Activated CD4-positive, alpha-beta T cell treated with anti-CD3 and anti-CD28 coated beads, Interleukin-2, amount 10 ng/mL, durations not matched to agents 7 days and 5 days (primary cell): ENCODE measurements around the gene LRFN3. TPM values are rescaled to one million over a fixed set of nuclear protein-coding genes. Genes with fewer than 3 reads are reported as not detected.

Source experiments
- CTCF ChIA-PET: fragments of 350-600 bp; sonication (Branson Sonifier 250); formaldehyde crosslinking; loops from one replicate; lab custom pipeline; 2021; ENCODE audit warnings: antibody characterized with exemption; lab: Charles Lee
- POLR2A ChIA-PET: fragments of 350-600 bp; sonication (Branson Sonifier 250); formaldehyde crosslinking; loops from one replicate; lab custom pipeline; 2021; ENCODE audit warnings: antibody characterized with exemption; lab: Charles Lee
- DNase-seq: peaks from one replicate; pipeline ENCODE4 v3.0.0-alpha.2; 2020
- H3K27ac Mint-ChIP-seq: one replicate; pipeline ENCODE4 v1.8.0; 2021; ENCODE audit warnings: mild to moderate bottlenecking, moderate library complexity, mixed read lengths
- H3K27me3 Mint-ChIP-seq: one replicate; pipeline ENCODE4 v1.8.0; 2021; ENCODE audit warnings: mixed read lengths
- H3K36me3 Mint-ChIP-seq: one replicate; pipeline ENCODE4 v1.8.0; 2021; ENCODE audit warnings: low read depth, mixed read lengths
- H3K4me1 Mint-ChIP-seq: one replicate; pipeline ENCODE4 v1.8.0; 2021; ENCODE audit warnings: mixed read lengths
- H3K4me3 Mint-ChIP-seq: one replicate; pipeline ENCODE4 v1.8.0; 2021; ENCODE audit warnings: mild to moderate bottlenecking, moderate library complexity, mixed read lengths
- H3K9me3 Mint-ChIP-seq: one replicate; pipeline ENCODE4 v1.8.0; 2021; ENCODE audit warnings: mixed read lengths
- total RNA-seq, 2 experiments: library from RNA; stranded (reverse); gene quantifications; one replicate each; pipeline ENCODE4 v1.2.3, GENCODE V29; 2021

LRFN3 gene
- total RNA-seq, 2 experiments from 2014 or later = 12.3 to 13.5 TPM

GRCh38 chr19:35932291-35932936, 3.8 kb upstream of the LRFN3 start:
- CTCF ChIA-PET = interaction anchor here (0.6 to 3.1 kb wide), 11 partner anchors 8 to 647 kb away, joined by 3 to 29 read pairs (median 3); no protein-coding TSS in a partner anchor
- peaks cover 43% of the 10 kb centered on the region for H3K4me1 Mint-ChIP-seq
- POLR2A ChIA-PET = no interaction called here
- H3K36me3 Mint-ChIP-seq = peaks cover 2% of the 10 kb centered on the region
- no peaks in the 10 kb centered on the region for H3K9me3 Mint-ChIP-seq
- H3K4me3 Mint-ChIP-seq = no peak overlapping the region
- DNase-seq = no peak
- no peak overlapping the region for H3K27ac Mint-ChIP-seq
- no peaks in the 10 kb centered on the region for H3K27me3 Mint-ChIP-seq

GRCh38 chr19:35936738-35937268, 629 bp downstream of the LRFN3 start:
- H3K27ac Mint-ChIP-seq = no peak overlapping the region
- DNase-seq = no peak
- no peaks in the 10 kb centered on the region for H3K9me3 Mint-ChIP-seq
- peaks cover 5% of the 10 kb centered on the region for H3K36me3 Mint-ChIP-seq
- no peaks in the 10 kb centered on the region for H3K27me3 Mint-ChIP-seq
- CTCF ChIA-PET = no interaction called here
- H3K4me3 Mint-ChIP-seq = peak overlapping the region; percentile 69
- peaks cover 41% of the 10 kb centered on the region for H3K4me1 Mint-ChIP-seq
- POLR2A ChIA-PET = interaction anchor here (0.6 kb wide), 1 partner anchor 192 kb away, joined by 5 read pairs; the partner anchor contains the start of gene U2AF1L4

GRCh38 chr19:35937345-35938281, 1.4 kb downstream of the LRFN3 start:
- ChIA-PET CTCF (interaction anchor here (1.0 kb wide), 1 partner anchor 177 kb away, joined by 3 read pairs; no protein-coding TSS in a partner anchor), POLR2A (interaction anchor here (0.6 kb wide), 1 partner anchor 193 kb away, joined by 5 read pairs; the partner anchor contains the start of gene U2AF1L4)
- no peak for DNase-seq
- peak overlapping the region; percentile 69 for H3K4me3 Mint-ChIP-seq
- peak overlapping the region; percentile 11 for H3K27ac Mint-ChIP-seq
- H3K4me1 Mint-ChIP-seq = peaks cover 34% of the 10 kb centered on the region
- H3K36me3 Mint-ChIP-seq = peaks cover 5% of the 10 kb centered on the region
- no peaks in the 10 kb centered on the region for H3K9me3 Mint-ChIP-seq
- H3K27me3 Mint-ChIP-seq = no peaks in the 10 kb centered on the region

- H3K4me1 Mint-ChIP-seq = peaks cover 36% of the 10 kb centered on the region
- CTCF ChIA-PET = interaction anchor here (1.0 to 1.4 kb wide), 2 partner anchors 56 to 178 kb away, joined by 3 read pairs; no protein-coding TSS in a partner anchor
- no peaks in the 10 kb centered on the region for H3K27me3 Mint-ChIP-seq
- peak overlapping the region; percentile 11 for H3K27ac Mint-ChIP-seq
- DNase-seq = no peak
- H3K9me3 Mint-ChIP-seq = no peaks in the 10 kb centered on the region
- H3K36me3 Mint-ChIP-seq = peaks cover 5% of the 10 kb centered on the region
- POLR2A ChIA-PET = no interaction called here
- peak overlapping the region; percentile 69 for H3K4me3 Mint-ChIP-seq
These were observed 2.4 kb downstream of the LRFN3 start for GRCh38 chr19:35938282-35939224.

GRCh38 chr19:35939307-35940077, 3.3 kb downstream of the LRFN3 start:
- no peak overlapping the region for H3K27ac Mint-ChIP-seq
- DNase-seq = no peak
- POLR2A ChIA-PET = no interaction called here
- H3K4me3 Mint-ChIP-seq = no peak overlapping the region
- peaks cover 5% of the 10 kb centered on the region for H3K36me3 Mint-ChIP-seq
- no peaks in the 10 kb centered on the region for H3K9me3 Mint-ChIP-seq
- no peaks in the 10 kb centered on the region for H3K27me3 Mint-ChIP-seq
- H3K4me1 Mint-ChIP-seq = peaks cover 36% of the 10 kb centered on the region
- CTCF ChIA-PET = interaction anchor here (1.4 kb wide), 1 partner anchor 57 kb away, joined by 3 read pairs; no protein-coding TSS in a partner anchor

GRCh38 chr19:35940078-35940775, 4.1 kb downstream of the LRFN3 start:
- Mint-ChIP-seq H3K36me3 (peaks cover 5% of the 10 kb centered on the region), H3K4me1 (peaks cover 36% of the 10 kb centered on the region), H3K27ac (no peak overlapping the region), H3K4me3 (no peak overlapping the region), H3K9me3 (no peaks in the 10 kb centered on the region), H3K27me3 (no peaks in the 10 kb centered on the region)
- ChIA-PET CTCF (interaction anchor here (1.1 to 1.2 kb wide), 2 partner anchors 8 to 9 kb away, joined by 4 to 9 read pairs; no protein-coding TSS in a partner anchor), POLR2A (no interaction called here)
- no peak for DNase-seq

GRCh38 chr19:35940839-35941238, 4.7 kb downstream of the LRFN3 start:
- Mint-ChIP-seq H3K4me1 (peaks cover 32% of the 10 kb centered on the region), H3K4me3 (no peak overlapping the region), H3K9me3 (no peaks in the 10 kb centered on the region), H3K36me3 (peaks cover 5% of the 10 kb centered on the region), H3K27me3 (no peaks in the 10 kb centered on the region), H3K27ac (no peak overlapping the region)
- ChIA-PET CTCF (interaction anchor here (1.1 to 1.2 kb wide), 2 partner anchors 9 to 10 kb away, joined by 4 to 9 read pairs; no protein-coding TSS in a partner anchor), POLR2A (no interaction called here)
- DNase-seq = no peak

- POLR2A ChIA-PET = no interaction called here
- H3K9me3 Mint-ChIP-seq = no peaks in the 10 kb centered on the region
- H3K36me3 Mint-ChIP-seq = peaks cover 5% of the 10 kb centered on the region
- DNase-seq = no peak
- H3K27me3 Mint-ChIP-seq = no peaks in the 10 kb centered on the region
- H3K27ac Mint-ChIP-seq = no peak overlapping the region
- peaks cover 28% of the 10 kb centered on the region for H3K4me1 Mint-ChIP-seq
- H3K4me3 Mint-ChIP-seq = no peak overlapping the region
- CTCF ChIA-PET = interaction anchor here (0.5 kb wide), 1 partner anchor 12 kb away, joined by 3 read pairs; no protein-coding TSS in a partner anchor
These were observed 6.1 kb downstream of the LRFN3 start for GRCh38 chr19:35942235-35942634.

GRCh38 chr19:35943321-35944301, 7.4 kb downstream of the LRFN3 start:
- Mint-ChIP-seq H3K36me3 (peaks cover 3% of the 10 kb centered on the region), H3K4me3 (no peak overlapping the region), H3K27ac (no peak overlapping the region), H3K4me1 (peaks cover 24% of the 10 kb centered on the region), H3K27me3 (no peaks in the 10 kb centered on the region), H3K9me3 (no peaks in the 10 kb centered on the region)
- CTCF ChIA-PET = interaction anchor here (1.4 kb wide), 1 partner anchor 12 kb away, joined by 3 read pairs; no protein-coding TSS in a partner anchor
- POLR2A ChIA-PET = no interaction called here
- no peak for DNase-seq

GRCh38 chr19:35944556-35944955, 8.4 kb downstream of the LRFN3 start:
- peaks cover 19% of the 10 kb centered on the region for H3K4me1 Mint-ChIP-seq
- DNase-seq = no peak
- no peak overlapping the region for H3K27ac Mint-ChIP-seq
- H3K9me3 Mint-ChIP-seq = no peaks in the 10 kb centered on the region
- H3K27me3 Mint-ChIP-seq = no peaks in the 10 kb centered on the region
- no peaks in the 10 kb centered on the region for H3K36me3 Mint-ChIP-seq
- POLR2A ChIA-PET = no interaction called here
- no peak overlapping the region for H3K4me3 Mint-ChIP-seq
- CTCF ChIA-PET = interaction anchor here (0.6 to 1.4 kb wide), 2 partner anchors 13 to 348 kb away, joined by 3 to 4 read pairs; no protein-coding TSS in a partner anchor
